Activated naive CD4-positive, alpha-beta T cell treated with anti-CD3 and anti-CD28 coated beads, Interleukin-2, amount 50 U/mL, for 16 hours (primary cell): Measurements from ENCODE around the gene TUBB3.
"Not testable (repeated sequence)": the region's sequence is repeated elsewhere in the genome, so short reads cannot be mapped to it uniquely, and the experiment has no call there.

Source experiments
- DNase-seq: peaks from one replicate; pipeline ENCODE4 v3.0.0-alpha.2; 2020

TUBB3 gene

DNA sequence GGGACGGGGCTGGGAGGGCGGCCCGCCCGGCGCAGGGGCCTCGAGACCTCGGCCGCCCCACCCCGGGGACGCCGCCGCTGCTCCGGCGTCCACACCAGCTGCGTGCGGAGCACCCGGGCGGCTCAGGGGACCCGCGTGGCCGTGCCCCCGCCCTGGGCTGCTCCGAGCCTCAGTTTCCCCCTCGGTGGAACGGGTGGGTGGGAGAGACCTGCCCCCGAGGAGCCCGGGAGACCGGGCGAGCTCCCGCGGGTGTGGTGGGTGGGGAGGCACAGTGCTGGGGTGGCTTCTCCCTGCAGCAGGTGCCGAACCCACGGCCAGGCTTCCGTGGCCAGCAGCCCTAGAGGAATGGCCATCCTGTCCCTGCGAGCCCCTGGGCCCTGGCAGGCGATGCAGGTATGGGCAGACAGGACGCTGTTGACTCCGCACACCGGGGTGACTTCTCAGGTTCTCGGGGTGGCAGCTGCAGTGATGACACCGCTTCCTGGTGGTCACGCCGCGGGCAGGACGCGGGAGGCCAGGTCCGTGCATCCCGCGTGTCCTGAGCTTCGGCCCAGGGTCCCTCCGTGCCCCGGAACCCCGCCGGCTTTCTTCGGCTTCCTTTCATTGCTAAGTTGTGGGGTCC is 26.1 kb downstream of the TUBB3 start:
- DNase-seq = no peak

DNA sequence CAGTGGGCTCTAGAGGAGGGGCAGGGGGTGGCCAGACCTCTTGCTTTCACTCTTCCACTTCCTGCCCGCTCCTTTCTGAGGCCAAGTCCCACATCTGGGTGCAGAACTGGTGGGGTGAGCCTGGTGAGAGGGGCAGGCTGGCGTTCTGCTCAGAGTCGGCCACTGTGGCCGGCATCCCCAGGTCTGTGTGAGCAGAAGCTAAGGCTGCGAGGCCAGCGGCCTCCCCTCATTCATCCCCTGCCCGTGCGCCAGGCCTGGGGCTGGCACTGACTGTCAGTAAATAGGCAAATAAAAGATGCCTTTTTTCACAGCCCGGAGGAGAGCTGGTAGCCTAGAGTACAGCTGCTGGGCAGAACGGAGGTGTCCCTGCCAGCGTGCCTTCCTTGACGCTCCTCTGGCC is 26.6 kb downstream of the TUBB3 start:
- DNase-seq = no peak

DNA sequence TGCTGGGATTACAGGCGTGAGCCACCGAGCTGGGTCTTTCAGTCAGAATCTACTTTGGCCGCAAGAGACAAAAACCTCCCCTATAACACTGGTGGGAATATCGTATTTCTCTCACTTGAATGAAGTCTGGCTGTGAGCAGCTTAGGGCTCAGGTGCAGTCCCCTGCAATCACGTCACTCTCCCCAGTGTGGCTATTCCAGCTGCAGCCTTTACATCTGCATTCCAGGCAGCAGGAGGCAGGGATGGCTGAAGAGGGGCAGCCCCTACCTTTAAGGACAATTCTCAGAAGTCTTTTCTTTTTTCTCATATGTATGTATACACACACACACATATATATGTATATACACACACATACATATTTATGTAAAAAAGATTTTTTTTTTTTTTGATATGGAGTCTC is 28.4 kb downstream of the TUBB3 start:
- DNase-seq = no peak

DNA sequence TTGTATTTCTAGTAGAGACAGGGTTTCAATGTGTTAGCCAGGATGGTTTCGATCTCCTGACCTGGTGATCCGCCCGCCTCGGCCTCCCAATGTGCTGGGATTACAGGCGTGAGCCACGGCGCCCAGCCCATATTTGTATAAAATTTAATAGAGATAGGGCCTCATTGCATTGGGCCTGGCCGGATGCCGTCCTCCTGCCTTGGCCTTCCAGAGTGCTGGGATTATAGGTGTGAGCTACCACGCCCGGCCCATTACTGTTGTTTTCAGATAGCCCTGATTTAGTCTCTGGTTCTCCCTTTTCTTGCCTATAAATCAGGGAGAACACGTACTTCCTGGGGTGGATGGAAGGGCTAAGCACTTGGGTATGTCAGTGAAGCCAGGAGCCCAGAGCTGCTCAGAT is 28.9 kb downstream of the TUBB3 start:
- no peak for DNase-seq

DNA sequence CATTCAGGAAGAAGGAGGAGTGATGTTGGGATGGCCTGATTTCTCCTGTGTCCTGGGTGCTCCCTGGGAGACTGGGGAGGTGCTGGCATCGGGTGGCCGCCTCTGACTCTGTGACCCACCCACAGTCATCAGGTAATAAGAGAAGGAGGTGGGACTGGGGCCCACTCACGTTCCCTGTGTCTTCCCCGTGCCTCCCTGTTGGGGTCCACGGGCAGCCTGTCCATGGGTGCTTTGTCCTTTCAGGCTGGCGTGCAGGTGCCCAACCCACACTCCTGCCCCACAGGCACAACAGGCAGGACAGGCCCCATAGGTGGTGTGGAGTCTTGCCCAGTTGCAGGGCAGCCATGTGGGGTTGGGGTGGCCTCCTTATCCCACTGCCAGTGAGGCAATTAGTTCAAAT is 29.4 kb downstream of the TUBB3 start:
- no peak for DNase-seq

DNA sequence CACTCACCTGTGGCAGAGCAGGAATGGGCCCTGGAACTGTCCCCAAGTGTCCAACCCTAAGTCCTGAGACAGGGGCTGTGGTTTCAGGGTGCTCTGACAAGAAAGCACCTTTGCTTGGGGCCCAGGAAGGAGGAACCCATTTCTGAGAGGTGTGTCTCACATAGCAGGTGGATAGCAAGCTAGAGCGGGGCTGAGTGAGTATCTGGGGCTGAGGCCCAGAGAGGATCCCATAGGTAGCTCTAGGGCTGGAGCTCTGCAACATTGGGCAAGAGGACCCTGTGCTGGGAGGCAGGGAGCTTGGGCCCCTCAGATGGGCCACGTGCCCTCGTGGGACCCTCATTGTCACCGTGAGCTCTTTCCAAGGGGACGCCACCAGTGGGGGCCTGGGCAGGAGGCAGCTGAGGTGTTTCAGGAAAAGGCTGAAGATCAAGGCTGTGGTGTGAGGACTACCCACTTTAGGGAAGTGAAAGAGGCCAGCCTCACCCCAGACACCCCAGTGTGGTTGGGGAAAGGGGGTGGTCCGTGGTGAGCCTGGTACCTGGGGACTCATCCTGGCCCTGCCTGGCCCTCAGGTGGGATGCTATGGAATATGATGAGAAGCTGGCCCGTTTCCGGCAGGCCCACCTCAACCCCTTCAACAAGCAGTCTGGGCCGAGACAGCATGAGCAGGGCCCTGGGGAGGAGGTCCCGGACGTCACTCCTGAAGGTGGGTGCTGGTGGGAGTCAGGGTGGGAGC is 30.7 kb downstream of the TUBB3 start:
- DNase-seq = no peak

DNA sequence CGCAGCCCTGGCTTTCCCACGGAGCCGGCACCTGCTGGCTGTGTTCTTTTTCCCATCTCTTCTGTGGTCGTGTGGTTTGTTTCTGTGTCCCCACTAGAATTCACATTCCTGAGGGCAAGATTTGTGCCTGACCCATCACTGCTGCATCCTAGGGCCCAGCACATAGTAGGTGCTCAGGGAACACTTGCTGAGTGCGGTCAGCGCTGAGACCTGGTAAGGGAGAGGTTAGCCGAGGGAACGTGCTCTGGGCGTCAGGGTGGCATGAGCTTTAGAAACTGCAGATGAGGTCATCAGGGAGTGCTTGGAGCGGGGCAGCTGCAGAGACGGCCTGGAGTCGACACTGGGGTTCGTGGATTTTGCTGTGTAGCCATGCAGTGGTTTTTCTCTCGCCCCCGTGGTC is 31.3 kb downstream of the TUBB3 start:
- DNase-seq = no peak

DNA sequence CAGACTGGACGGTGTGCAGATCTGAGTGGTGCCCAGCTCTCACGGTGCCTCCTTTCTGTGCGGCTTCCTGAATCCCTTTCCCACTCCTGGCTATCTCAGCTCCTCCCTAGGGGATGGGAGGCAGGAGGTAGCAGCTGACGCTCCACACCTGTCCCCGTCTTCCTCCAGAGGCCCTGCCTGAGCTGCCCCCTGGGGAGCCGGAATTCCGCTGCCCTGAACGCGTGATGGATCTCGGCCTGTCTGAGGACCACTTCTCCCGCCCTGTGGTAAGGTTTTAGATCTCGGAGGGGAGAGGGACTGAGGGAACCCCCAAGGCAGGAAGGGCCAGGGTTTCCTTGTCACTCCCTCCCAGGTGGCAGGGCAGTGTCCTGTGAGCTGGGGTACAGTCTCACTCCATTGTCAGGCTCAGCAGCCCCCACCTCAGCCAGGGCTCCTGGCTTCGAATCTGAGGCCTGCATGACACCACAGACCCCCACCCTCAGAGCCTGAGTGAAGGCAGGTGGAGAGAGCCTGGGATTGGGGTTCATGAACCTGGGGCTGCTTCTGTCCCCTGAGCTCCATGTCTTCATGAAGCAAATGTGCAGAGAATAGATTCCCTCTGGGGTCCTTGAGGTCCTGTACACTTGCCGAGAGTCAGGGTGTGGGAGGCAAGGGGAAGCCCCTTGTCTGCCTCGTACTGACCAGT is 32.0 kb downstream of the TUBB3 start:
- DNase-seq = no peak

DNA sequence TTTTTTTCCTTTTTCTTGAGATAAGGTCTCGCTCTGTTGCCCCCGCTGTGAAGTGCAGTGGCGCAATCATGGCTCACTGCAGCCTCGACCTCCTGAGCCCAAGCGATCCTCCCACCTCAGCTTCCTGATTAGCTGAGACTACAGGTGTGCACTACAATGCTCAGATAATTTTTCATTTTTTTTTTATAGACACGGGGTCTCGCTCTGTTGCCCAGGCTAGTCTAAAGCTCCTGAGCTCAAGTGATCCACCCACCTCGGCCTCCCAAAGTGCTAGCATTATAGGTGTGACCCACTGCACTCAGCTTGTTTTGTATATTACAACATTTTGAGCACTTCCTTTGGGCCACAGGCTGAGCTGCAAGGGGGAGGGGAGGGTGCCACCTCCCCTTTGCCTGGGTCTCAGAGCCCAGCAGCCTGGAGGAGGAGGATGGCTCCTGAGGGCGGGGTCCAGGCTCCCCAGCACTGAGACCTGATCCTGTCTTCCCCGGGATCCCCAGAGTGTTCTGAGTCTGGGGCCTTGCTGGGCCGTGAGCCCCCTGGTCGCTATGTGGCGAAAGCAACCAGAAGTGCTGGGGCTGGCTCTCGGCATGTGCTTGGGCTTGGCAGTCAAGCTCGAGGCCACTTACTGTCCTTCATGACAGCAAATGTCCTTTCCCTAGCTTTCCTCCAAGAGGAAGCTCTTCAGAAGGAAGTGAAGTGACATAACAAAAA is 33.5 kb downstream of the TUBB3 start:
- no peak for DNase-seq

DNA sequence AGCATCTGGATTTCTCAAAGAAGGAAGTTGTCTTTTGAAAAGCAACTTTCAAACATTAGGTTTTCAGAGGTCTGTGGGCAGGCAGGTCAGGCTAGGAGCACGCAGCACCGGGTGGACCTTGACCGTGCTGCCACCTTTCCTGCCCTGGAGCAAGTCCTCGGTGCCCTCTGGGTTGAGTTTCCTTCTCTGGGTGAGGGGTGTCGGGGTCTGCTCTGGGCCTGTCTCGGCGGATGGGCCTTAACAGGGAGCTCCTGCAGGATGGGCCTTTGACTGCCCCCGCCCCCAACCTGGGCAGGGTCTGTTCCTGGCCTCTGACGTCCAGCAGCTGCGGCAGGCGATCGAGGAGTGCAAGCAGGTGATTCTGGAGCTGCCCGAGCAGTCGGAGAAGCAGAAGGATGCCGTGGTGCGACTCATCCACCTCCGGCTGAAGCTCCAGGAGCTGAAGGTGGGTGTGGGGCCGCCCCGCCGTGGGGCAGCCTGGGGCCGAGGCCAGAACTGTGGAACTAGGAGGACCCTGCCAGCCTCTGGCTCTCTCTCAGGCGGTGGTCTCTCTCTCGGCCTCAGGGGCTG is 34.2 kb downstream of the TUBB3 start:
- DNase-seq = no peak

DNA sequence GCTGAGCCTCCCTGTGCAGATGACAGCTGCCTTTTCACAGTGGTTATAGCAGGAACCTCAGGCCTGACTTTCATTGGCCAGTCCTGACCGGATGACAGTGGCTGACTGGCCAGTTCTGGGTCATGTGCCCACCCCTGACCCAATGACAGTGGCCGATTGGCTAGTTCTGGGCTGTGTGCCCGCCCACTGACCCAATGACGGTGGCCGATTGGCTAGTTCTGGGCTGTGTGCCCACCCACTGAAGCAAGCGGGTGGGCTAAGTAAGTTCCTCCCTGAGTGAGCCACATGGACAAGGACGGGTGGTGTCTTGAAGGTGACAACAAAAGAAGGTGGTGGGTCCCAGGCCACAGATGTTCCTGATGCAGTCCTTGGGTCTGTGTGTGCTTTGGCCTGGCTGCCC is 34.9 kb downstream of the TUBB3 start:
- DNase-seq = no peak

DNA sequence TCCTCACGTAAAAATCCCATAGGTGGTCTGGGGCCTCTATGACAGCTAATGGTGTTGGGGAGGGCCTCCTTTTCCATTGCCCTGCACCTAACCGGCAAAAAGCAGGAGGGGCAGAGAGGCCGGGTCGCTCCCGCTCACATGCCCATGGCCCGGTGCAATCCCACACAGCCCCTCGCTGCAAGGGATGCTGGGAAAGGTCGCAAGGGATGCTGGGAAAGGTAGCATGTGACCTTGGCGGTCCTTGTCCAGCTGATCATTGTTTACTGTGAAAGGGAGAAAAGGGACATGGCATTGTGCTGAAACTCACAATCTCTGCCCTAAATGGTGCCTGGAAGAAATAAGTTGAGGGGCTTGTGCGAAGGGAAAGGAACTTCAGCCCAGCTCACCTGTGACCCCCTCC is 35.5 kb downstream of the TUBB3 start:
- DNase-seq = no peak

DNA sequence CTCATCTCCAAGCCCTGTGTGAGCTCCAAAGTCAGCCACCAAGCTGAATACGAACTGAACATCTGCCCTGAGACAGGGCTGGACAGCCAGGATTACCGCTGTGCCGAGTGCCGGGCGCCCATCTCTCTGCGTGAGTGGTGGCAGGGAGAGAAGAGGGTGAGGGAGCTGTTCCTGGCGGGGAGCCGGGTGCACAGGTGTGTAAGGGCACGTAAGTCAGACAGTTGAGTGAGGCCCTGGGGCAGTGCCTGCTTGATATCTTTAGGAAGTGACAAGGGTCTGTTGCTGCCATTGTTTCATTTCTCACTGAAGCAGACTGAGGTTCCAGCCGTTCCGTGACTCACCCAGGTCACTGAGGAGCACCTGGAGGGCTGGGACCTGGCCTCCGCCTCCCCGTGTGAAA is 37.8 kb downstream of the TUBB3 start:
- DNase-seq = no peak

DNA sequence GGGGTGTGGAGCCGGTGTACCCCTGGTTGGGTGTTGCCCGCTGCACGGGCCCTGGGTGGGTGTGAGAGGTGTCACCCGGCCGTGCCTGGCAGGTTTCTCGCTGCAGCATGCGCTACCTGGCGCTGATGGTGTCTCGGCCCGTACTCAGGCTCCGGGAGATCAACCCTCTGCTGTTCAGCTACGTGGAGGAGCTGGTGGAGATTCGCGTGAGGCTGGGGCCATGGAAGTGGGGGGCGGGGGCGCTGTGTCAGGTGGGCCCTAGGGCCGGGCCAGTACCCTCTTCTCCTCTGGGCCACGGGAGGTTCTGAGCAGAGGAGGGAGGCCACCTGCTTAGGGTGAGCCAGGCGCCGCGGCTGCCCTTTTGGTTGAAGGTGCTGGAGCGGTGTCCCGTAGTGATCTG is 38.8 kb downstream of the TUBB3 start:
- no peak for DNase-seq

DNA sequence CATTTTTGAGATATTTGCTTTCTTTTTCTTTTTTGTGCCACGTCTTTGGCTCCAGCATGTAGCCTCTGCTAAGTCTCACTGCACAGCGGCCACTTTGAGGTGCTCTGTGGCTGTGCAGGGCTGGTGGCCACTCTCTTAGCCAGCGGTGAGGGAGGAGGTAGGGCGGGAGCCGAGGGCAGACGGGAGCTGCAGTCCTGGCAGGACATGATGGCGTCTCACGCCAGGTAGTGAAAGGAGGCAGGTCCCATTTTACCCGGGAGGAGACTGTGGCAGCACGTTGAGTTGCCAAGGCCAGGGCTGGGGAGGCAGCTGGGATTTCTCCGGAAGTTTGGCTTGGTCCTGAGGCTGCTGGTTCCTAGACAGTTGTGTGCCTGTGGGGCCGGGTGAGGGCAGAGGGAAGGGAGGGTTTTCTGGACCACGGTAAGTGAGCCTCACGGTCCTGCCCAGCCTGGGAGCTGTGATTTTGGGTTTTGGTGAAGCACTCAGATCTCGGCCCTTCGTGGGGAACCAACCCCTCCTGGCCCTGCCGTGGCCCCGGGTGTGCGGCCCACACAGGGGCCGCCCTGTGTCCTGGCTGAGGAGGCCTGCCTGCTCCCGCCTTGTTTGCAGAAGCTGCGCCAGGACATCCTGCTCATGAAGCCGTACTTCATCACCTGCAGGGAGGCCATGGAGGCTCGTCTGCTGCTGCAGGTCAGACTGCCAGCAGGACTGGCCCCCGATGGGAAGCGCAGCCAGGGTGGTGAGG is 39.8 kb downstream of the TUBB3 start:
- no peak for DNase-seq

DNA sequence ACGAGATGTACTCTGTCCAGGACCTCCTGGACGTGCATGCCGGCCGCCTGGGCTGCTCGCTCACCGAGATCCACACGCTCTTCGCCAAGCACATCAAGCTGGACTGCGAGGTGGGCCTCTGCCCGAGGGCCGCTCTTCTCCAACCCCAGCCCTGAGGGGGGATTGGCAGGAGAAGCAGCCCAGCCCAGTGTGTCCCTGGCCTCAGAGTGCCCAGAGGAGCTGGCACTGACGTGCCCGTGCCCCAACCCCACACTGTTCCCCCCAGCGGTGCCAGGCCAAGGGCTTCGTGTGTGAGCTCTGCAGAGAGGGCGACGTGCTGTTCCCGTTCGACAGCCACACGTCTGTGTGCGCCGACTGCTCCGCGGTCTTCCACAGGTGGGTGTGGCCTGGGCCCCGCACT is 41.1 kb downstream of the TUBB3 start:
- no peak for DNase-seq

DNA sequence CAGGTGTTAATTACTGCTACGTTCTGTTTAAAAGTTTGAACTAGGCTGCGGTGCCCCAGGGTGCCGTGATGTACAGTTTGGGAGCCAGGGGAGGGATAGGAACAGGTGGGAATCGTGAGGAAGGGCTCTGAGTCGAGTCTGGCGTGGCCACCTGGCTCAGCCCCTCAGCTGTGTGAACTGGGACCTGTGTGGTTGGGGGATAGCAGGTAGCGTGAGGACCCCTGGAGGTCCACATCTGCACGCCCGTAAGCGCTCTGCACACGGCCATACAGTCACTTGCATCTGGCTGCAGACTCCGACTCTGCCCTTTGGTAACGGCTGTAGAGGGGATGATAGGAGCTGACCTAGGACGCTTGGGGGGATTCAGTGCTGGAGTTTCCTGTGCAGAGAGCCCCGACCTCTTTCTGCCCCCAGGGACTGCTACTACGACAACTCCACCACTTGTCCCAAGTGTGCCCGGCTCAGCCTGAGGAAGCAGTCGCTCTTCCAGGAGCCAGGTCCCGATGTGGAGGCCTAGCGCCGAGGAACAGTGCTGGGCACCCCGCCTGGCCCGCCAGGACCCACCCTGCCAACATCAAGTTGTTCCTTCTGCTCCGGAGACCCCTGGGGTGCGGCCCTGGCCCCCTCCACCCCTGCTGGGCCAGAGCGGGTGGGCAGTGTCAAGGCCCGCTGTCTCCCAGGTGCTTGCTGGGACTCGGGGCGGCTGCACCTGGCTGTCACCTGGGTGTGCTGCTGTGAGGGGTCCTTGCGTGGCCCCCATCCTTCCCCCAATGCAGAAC is 42.5 kb downstream of the TUBB3 start:
- DNase-seq = no peak

DNA sequence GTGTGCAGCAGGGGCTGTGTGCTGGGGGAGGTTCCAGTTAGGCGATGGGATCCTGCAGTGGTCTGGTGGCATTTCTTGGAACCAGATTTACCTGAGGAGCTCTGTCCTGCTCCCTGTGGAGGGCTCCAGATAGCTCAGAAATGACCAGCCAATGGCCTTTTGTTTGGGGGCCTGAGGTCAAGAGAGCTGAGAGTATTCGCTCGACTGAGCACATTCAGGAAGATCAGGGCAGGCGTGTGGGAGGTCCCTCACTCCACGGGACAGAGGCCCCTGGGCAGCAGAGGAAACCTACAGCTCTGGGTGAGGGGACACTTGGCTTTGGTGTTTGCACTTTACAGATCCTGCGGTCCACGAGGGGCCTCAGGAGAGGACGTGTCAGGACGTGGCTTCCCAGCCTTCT is 43.6 kb downstream of the TUBB3 start:
- DNase-seq = no peak

DNA sequence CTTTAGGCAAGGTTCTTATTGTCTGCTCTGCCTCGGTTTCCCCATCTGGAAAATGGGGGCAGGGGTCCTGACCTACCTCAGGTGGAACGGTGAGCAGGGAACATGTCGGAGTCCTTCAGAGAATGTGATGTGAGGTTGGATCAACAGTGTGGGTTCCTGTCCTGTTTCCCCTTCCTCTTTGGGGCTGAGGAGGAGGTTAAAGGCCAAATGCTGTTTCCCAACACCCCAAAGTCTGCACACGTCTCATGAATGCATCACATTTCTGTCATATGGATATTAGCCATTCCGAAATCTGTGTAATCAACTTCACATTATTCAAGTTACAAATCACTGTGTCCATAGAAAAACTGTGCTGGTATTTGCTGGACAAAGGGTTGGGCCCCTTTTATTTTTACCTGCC is 44.3 kb downstream of the TUBB3 start:
- not testable (repeated sequence) for DNase-seq

DNA sequence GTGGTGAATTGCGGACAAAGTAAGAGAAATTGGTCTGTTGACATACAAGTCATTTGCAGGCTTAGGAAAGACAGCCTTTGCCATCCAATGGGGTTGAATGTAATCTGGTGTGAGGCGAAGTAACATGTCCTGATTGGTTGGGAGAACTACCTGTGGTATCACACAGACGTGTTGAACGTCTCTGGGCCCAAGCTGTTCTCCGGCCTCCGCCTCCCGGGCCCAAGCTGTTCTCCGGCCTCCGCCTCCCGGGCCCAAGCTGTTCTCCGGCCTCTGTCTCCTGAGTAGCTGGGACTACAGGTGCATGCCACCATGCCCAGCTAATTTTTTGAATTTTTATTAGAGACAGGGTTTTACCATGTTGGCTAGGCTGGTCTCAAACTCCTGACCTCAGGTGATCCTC is 44.9 kb downstream of the TUBB3 start:
- not testable (repeated sequence) for DNase-seq

DNA sequence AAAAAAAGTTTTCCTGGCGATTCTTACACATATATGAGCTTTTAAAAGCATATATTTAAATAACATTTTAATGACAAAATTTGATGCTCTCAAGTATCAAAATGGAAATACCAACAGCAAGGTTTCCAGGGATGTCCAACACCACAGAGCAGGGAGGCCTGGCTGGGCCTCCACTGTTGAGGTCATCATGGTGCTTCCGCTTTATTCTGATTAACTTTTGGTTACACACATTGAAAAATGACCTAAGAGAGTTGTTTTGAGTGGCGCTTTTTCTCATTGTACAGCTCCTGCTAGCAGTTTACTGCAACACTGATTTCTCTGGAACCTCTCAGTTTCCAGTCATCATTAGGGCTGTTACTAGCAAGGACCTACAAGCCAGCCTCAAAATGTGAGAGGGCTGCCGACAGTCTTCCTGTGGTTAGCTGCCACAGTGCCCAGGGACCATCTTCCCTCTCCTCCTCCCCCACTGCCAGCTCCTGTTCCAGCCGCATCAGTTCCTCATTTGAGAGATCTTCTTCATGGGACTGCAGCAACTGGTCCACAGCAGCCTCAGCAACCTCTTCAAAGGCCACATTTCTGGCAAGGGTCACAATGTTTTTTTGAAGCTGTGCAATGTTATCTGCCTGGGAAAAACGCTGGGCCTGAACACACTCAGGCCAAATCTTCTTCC is 46.7 kb downstream of the TUBB3 start:
- no peak for DNase-seq
